Trophoblast cell (in vitro differentiated cells and primary cell): Measurements from ENCODE around the gene FTSJ3.

Source experiments
- DNase-seq, 2 donors: peaks; one replicate each; pipeline ENCODE4 v3.0.0-alpha.2; 2016
- H2AFZ ChIP-seq: 2 replicates; pipeline ENCODE4 v1.6.1; 2013; ENCODE audit warnings: low read length, moderate library complexity, mild to moderate bottlenecking; ENCODE audit not compliant: insufficient read depth, poor library complexity
- H2AK5ac ChIP-seq: 2 replicates; pipeline ENCODE4 v1.6.1; 2013; ENCODE audit warnings: mild to moderate bottlenecking, low read length
- H2BK120ac ChIP-seq: 2 replicates; pipeline ENCODE4 v1.6.1; 2013; ENCODE audit warnings: low read length, mild to moderate bottlenecking, moderate library complexity; ENCODE audit not compliant: insufficient read depth, poor library complexity
- H2BK12ac ChIP-seq: 2 replicates; pipeline ENCODE4 v1.6.1; 2013; ENCODE audit warnings: mild to moderate bottlenecking, low read length, moderate library complexity
- H2BK5ac ChIP-seq: 2 replicates; pipeline ENCODE4 v1.6.1; 2013; ENCODE audit warnings: low read length, low read depth, moderate library complexity, mild to moderate bottlenecking; ENCODE audit not compliant: poor library complexity
- H3K14ac ChIP-seq: 2 replicates; pipeline ENCODE4 v1.6.1; 2013; ENCODE audit warnings: mild to moderate bottlenecking, low read length
- H3K18ac ChIP-seq: 2 replicates; pipeline ENCODE4 v1.6.1; 2013; ENCODE audit warnings: mild to moderate bottlenecking, low read length
- H3K23ac ChIP-seq: 2 replicates; pipeline ENCODE4 v1.6.1; 2013; ENCODE audit warnings: low read length
- H3K27ac ChIP-seq: 2 replicates; pipeline ENCODE4 v1.5.1; 2013; ENCODE audit warnings: low read depth, mild to moderate bottlenecking, inconsistent platforms, low read length, moderate library complexity
- H3K27me3 ChIP-seq: 2 replicates; pipeline ENCODE4 v1.6.1; 2013; ENCODE audit warnings: inconsistent platforms, mild to moderate bottlenecking, low read length, moderate library complexity; ENCODE audit not compliant: insufficient read depth
- H3K36me3 ChIP-seq, 2 experiments: 1 replicate in 1 of 2; 2 replicates in 1 of 2; pipeline ENCODE4 v1.6.1; 2013; ENCODE audit warnings: low read length in 2 of 2, mild to moderate bottlenecking in 2 of 2, moderate library complexity in 1 of 2; ENCODE audit not compliant: insufficient read depth in 2 of 2, control insufficient read depth in 1 of 2
- H3K4ac ChIP-seq: 2 replicates; pipeline ENCODE4 v1.6.1; 2013; ENCODE audit warnings: low read depth, mild to moderate bottlenecking, low read length, moderate library complexity
- H3K4me1 ChIP-seq, 2 experiments: 1 replicate in 1 of 2; 2 replicates in 1 of 2; pipeline ENCODE4 v1.6.1; 2013; ENCODE audit warnings: low read length in 2 of 2, mild to moderate bottlenecking in 2 of 2, moderate library complexity in 1 of 2; ENCODE audit not compliant: insufficient read depth in 2 of 2, control insufficient read depth in 1 of 2
- H3K4me2 ChIP-seq: 2 replicates; pipeline ENCODE4 v1.6.1; 2013; ENCODE audit warnings: inconsistent platforms, mild to moderate bottlenecking, low read length, moderate library complexity
- H3K4me3 ChIP-seq: 2 replicates; pipeline ENCODE4 v1.5.1; 2013; ENCODE audit warnings: mild to moderate bottlenecking, low read depth, low read length, inconsistent platforms
- H3K79me1 ChIP-seq: one replicate; pipeline ENCODE4 v1.6.1; 2013; ENCODE audit warnings: low read length
- H3K79me2 ChIP-seq: 2 replicates; pipeline ENCODE4 v1.6.1; 2013; ENCODE audit warnings: low read length, mild to moderate bottlenecking; ENCODE audit not compliant: control insufficient read depth, insufficient read depth, poor library complexity
- H3K9ac ChIP-seq: 2 replicates; pipeline ENCODE4 v1.6.1; 2013; ENCODE audit warnings: mild to moderate bottlenecking, low read length
- H3K9me3 ChIP-seq: 2 replicates; pipeline ENCODE4 v1.6.1; 2013; ENCODE audit warnings: low read depth, mild to moderate bottlenecking, control low read depth, inconsistent platforms, low read length; ENCODE audit not compliant: insufficient read depth
- H4K12ac ChIP-seq: 2 replicates; pipeline ENCODE4 v1.6.1; 2013; ENCODE audit warnings: low read depth, mild to moderate bottlenecking, low read length, moderate library complexity
- H4K8ac ChIP-seq: 2 replicates; pipeline ENCODE4 v1.6.1; 2013; ENCODE audit warnings: low read depth, mild to moderate bottlenecking, low read length, moderate library complexity
- H4K91ac ChIP-seq: one replicate; pipeline ENCODE4 v1.6.1; 2013; ENCODE audit warnings: low read depth, mild to moderate bottlenecking, low read length, moderate library complexity
- WGBS: extraction: QIAGEN DNeasy Blood & Tissue Kit; methylation state at CpG from one replicate; pipeline ENCODE4 v1.1.7; 2013; ENCODE audit warnings: missing lambda C conversion rate; ENCODE audit not compliant: insufficient read length, insufficient coverage; ENCODE audit errors: extremely low coverage; 5-methylcytosine and 5-hydroxymethylcytosine counted together

Gene FTSJ3

GRCh38 chr17:63819585-63820537 lies 7.6 kb downstream of the FTSJ3 start:
- no peak overlapping the region for H3K14ac ChIP-seq
- no peak overlapping the region for H2BK5ac ChIP-seq
- peaks cover 59 to 87% of the 10 kb centered on the region in 2 experiments for H3K36me3 ChIP-seq
- H3K23ac ChIP-seq: no peak overlapping the region
- no CpG with 5 or more reads among the region's 21 CpGs for WGBS
- H2AFZ ChIP-seq: no peak overlapping the region
- H3K9me3 ChIP-seq: no peaks in the 10 kb centered on the region
- no peak overlapping the region for H3K4me3 ChIP-seq
- no peak overlapping the region for H3K18ac ChIP-seq
- H3K4me1 ChIP-seq: no peaks in the 10 kb centered on the region
- no peak overlapping the region for H4K8ac ChIP-seq
- no peak for DNase-seq
- H4K12ac ChIP-seq: no peak overlapping the region
- no peak overlapping the region for H3K9ac ChIP-seq
- H3K27ac ChIP-seq: no peak overlapping the region
- no peak overlapping the region for H2BK120ac ChIP-seq
- H3K79me1 ChIP-seq: no peaks in the 10 kb centered on the region
- no peak overlapping the region for H3K4ac ChIP-seq
- H2AK5ac ChIP-seq: no peak overlapping the region
- no peaks in the 10 kb centered on the region for H3K79me2 ChIP-seq
- no peaks in the 10 kb centered on the region for H3K27me3 ChIP-seq
- no peak overlapping the region for H3K4me2 ChIP-seq
- no peak overlapping the region for H2BK12ac ChIP-seq
- no peak overlapping the region for H4K91ac ChIP-seq

GRCh38 chr17:63819131-63819530 lies 8.3 kb downstream of the FTSJ3 start:
- Histone ChIP-seq H4K91ac (no peak overlapping the region), H4K8ac (no peak overlapping the region), H3K4me3 (no peak overlapping the region), H3K4me1 (no peaks in the 10 kb centered on the region), H4K12ac (no peak overlapping the region), H3K23ac (no peak overlapping the region), H3K79me2 (no peaks in the 10 kb centered on the region), H3K4me2 (no peak overlapping the region), H2AK5ac (no peak overlapping the region), H3K79me1 (no peaks in the 10 kb centered on the region), H3K14ac (no peak overlapping the region), H3K9ac (no peak overlapping the region), H3K27ac (no peak overlapping the region), H2AFZ (no peak overlapping the region), H3K9me3 (no peaks in the 10 kb centered on the region), H2BK12ac (no peak overlapping the region), H3K27me3 (no peaks in the 10 kb centered on the region), H3K18ac (no peak overlapping the region), H3K4ac (no peak overlapping the region), H2BK5ac (no peak overlapping the region), H3K36me3 (peaks cover 57 to 87% of the 10 kb centered on the region in 2 experiments), H2BK120ac (no peak overlapping the region)
- DNase-seq: no peak
- 100% methylated on average over 1 of the region's 6 CpGs for WGBS

GRCh38 chr17:63817736-63818385 lies 9.6 kb downstream of the FTSJ3 start:
- H3K27ac ChIP-seq: no peak overlapping the region
- H3K27me3 ChIP-seq: no peaks in the 10 kb centered on the region
- peaks cover 58 to 87% of the 10 kb centered on the region in 2 experiments for H3K36me3 ChIP-seq
- no peaks in the 10 kb centered on the region for H3K9me3 ChIP-seq
- no peak overlapping the region for H3K18ac ChIP-seq
- no peaks in the 10 kb centered on the region for H3K79me2 ChIP-seq
- no peak overlapping the region for H3K4ac ChIP-seq
- DNase-seq: no peak
- no peak overlapping the region for H3K14ac ChIP-seq
- no peak overlapping the region for H3K4me2 ChIP-seq
- H4K91ac ChIP-seq: no peak overlapping the region
- H4K8ac ChIP-seq: no peak overlapping the region
- WGBS: no CpG with 5 or more reads among the region's 27 CpGs
- no peaks in the 10 kb centered on the region for H3K79me1 ChIP-seq
- no peak overlapping the region for H3K4me3 ChIP-seq
- H3K4me1 ChIP-seq: no peaks in the 10 kb centered on the region
- H2BK120ac ChIP-seq: no peak overlapping the region
- peak overlapping the region; percentile 9 for H4K12ac ChIP-seq
- no peak overlapping the region for H2AK5ac ChIP-seq
- no peak overlapping the region for H2BK5ac ChIP-seq
- H3K23ac ChIP-seq: no peak overlapping the region
- no peak overlapping the region for H3K9ac ChIP-seq
- no peak overlapping the region for H2BK12ac ChIP-seq
- H2AFZ ChIP-seq: no peak overlapping the region

GRCh38 chr17:63816669-63817068 lies 10.8 kb downstream of the FTSJ3 start:
- Histone ChIP-seq H3K4me1 (no peaks in the 10 kb centered on the region), H4K12ac (no peak overlapping the region), H2BK120ac (no peak overlapping the region), H2BK12ac (no peak overlapping the region), H3K4me3 (no peak overlapping the region), H3K79me2 (no peaks in the 10 kb centered on the region), H3K27ac (no peak overlapping the region), H4K91ac (no peak overlapping the region), H3K27me3 (no peaks in the 10 kb centered on the region), H2AFZ (no peak overlapping the region), H3K9ac (no peak overlapping the region), H3K79me1 (no peaks in the 10 kb centered on the region), H3K9me3 (no peaks in the 10 kb centered on the region), H3K4ac (no peak overlapping the region), H3K4me2 (no peak overlapping the region), H3K36me3 (peaks cover 59 to 87% of the 10 kb centered on the region in 2 experiments), H4K8ac (no peak overlapping the region), H2AK5ac (no peak overlapping the region), H2BK5ac (no peak overlapping the region), H3K23ac (no peak overlapping the region), H3K14ac (no peak overlapping the region), H3K18ac (no peak overlapping the region)
- no CpG with 5 or more reads among the region's 4 CpGs for WGBS
- no peak for DNase-seq
